Femur (tissue), 1 donor: ENCODE data around the gene CBLB.

Experiments
- DNase-seq: peaks from one replicate; pipeline ENCODE4 v3.0.0-alpha.2; 2017

The CBLB gene

GRCh38 chr3:105611304-105612192, 257.3 kb downstream of the CBLB start:
- no peak for DNase-seq

GRCh38 chr3:105610473-105610872, 258.3 kb downstream of the CBLB start:
- no peak for DNase-seq

- DNase-seq: peak; percentile 47
Measured at GRCh38 chr3:105608623-105609022, 260.2 kb downstream of the CBLB start.

- DNase-seq: no peak
Measured at GRCh38 chr3:105606016-105606415, 262.8 kb downstream of the CBLB start.
